RWPE2 (cell line): ENCODE results near the gene GORASP2.

Source experiments
- ATAC-seq: fragments of 200-7000 bp; cut with Tn5 transposase; 3 replicates; pipeline ENCODE4 v1.9.1; 2021; ENCODE audit warnings: low read depth
- DNase-seq: peaks from one replicate; pipeline ENCODE4 v3.0.0-alpha.2; 2020; ENCODE audit warnings: low spot score
- H3K27ac ChIP-seq: fragments of 450-650 bp; 2 replicates; pipeline ENCODE4 v1.5.1; 2017; ENCODE audit warnings: mild to moderate bottlenecking; ENCODE audit not compliant: poor library complexity, severe bottlenecking
- H3K27me3 ChIP-seq: fragments of 250-450 bp; sonication (Bioruptor Pico); 2 replicates; pipeline ENCODE4 v1.5.1; 2021; ENCODE audit warnings: mild to moderate bottlenecking, moderate library complexity; ENCODE audit not compliant: insufficient read depth, poor library complexity, severe bottlenecking
- H3K36me3 ChIP-seq: fragments of 250-450 bp; sonication (Bioruptor Pico); 2 replicates; pipeline ENCODE4 v1.5.1; 2020; ENCODE audit warnings: low read depth, mild to moderate bottlenecking, moderate library complexity
- H3K4me1 ChIP-seq: fragments of 250-450 bp; sonication (Bioruptor Pico); 2 replicates; pipeline ENCODE4 v1.5.1; 2021; ENCODE audit warnings: mild to moderate bottlenecking, moderate library complexity; ENCODE audit not compliant: insufficient read depth, poor library complexity, severe bottlenecking
- H3K4me3 ChIP-seq: fragments of 250-450 bp; sonication (Bioruptor Pico); 2 replicates; pipeline ENCODE4 v1.5.1; 2021; ENCODE audit warnings: mild to moderate bottlenecking, moderate library complexity; ENCODE audit not compliant: severe bottlenecking
- H3K9me3 ChIP-seq: fragments of 250-450 bp; sonication (Bioruptor Pico); 2 replicates; pipeline ENCODE4 v1.5.1; 2021; ENCODE audit warnings: mild to moderate bottlenecking, moderate library complexity; ENCODE audit not compliant: severe bottlenecking
- CTCF ChIP-seq: fragments of 450-650 bp; IDR thresholded peaks from one replicate; pipeline ENCODE4 v1.5.1; 2017; ENCODE audit warnings: mild to moderate bottlenecking, moderate library complexity; ENCODE audit not compliant: poor library complexity, severe bottlenecking

The GORASP2 gene

GRCh38 chr2:170969030-170969429, 40.0 kb downstream of the GORASP2 start:
- no peak for ATAC-seq
- peaks cover 34% of the 10 kb centered on the region for H3K36me3 ChIP-seq
- TF ChIP-seq CTCF, result no peak
- no peak overlapping the region for H3K27ac ChIP-seq
- no peak overlapping the region for H3K4me3 ChIP-seq
- no peaks in the 10 kb centered on the region for H3K27me3 ChIP-seq
- peaks cover 24% of the 10 kb centered on the region for H3K4me1 ChIP-seq
- no peak for DNase-seq
- H3K9me3 ChIP-seq, result no peaks in the 10 kb centered on the region

- H3K27me3 ChIP-seq, result no peaks in the 10 kb centered on the region
- DNase-seq, result no peak
- ATAC-seq, result no peak
- peaks cover 23% of the 10 kb centered on the region for H3K4me1 ChIP-seq
- H3K9me3 ChIP-seq, result no peaks in the 10 kb centered on the region
- H3K4me3 ChIP-seq, result no peak overlapping the region
- no peak overlapping the region for H3K27ac ChIP-seq
- no peak for TF ChIP-seq CTCF
- H3K36me3 ChIP-seq, result peaks cover 27% of the 10 kb centered on the region
Observed at GRCh38 chr2:170969872-170970496, 40.9 kb downstream of the GORASP2 start.

GRCh38 chr2:170971071-170971470, 42.0 kb downstream of the GORASP2 start:
- Histone ChIP-seq H3K4me1 (peaks cover 12% of the 10 kb centered on the region), H3K27ac (no peak overlapping the region), H3K36me3 (peaks cover 21% of the 10 kb centered on the region), H3K9me3 (no peaks in the 10 kb centered on the region), H3K4me3 (no peak overlapping the region), H3K27me3 (no peaks in the 10 kb centered on the region)
- no peak for DNase-seq
- no peak for TF ChIP-seq CTCF
- ATAC-seq, result no peak

GRCh38 chr2:170972296-170973224, 43.5 kb downstream of the GORASP2 start:
- Histone ChIP-seq H3K27ac (no peak overlapping the region), H3K27me3 (no peaks in the 10 kb centered on the region), H3K9me3 (no peaks in the 10 kb centered on the region), H3K36me3 (peaks cover 6% of the 10 kb centered on the region; the same call in 1 of the 2 replicates), H3K4me1 (peaks cover 4% of the 10 kb centered on the region), H3K4me3 (peak overlapping the region; percentile 68)
- TF ChIP-seq CTCF, result no peak
- ATAC-seq, result no peak
- no peak for DNase-seq

DNA sequence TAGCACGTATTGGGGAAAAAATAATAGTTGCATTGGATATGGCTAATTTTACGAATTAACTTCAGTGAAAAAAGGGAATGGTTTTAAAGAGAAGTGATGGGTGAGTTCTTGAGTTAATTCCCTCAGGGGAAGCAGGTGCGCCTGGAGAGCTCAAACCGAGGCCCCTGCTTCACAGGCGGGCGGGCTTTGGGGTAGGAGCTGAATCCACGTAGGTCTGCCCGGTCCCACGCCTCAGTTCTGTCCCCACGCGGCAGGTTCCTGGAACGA, 44.1 kb downstream of the GORASP2 start:
- peak overlapping the region; percentile 68 for H3K4me3 ChIP-seq
- peaks cover 3% of the 10 kb centered on the region; the same call in 1 of the 2 replicates for H3K36me3 ChIP-seq
- H3K4me1 ChIP-seq, result peaks cover 4% of the 10 kb centered on the region
- TF ChIP-seq CTCF, result no peak
- H3K27ac ChIP-seq, result no peak overlapping the region
- ATAC-seq, result no peak
- no peaks in the 10 kb centered on the region for H3K9me3 ChIP-seq
- no peaks in the 10 kb centered on the region for H3K27me3 ChIP-seq
- no peak for DNase-seq
